Type B pancreatic cell (in vitro differentiated cells): ENCODE results near the gene SLC8B1. TPM values are rescaled to one million over a fixed set of nuclear protein-coding genes. Genes with fewer than 3 reads are reported as not detected.

Experiments
- DNase-seq: peaks from one replicate; pipeline ENCODE4 v3.0.0; 2021; ENCODE audit warnings: mixed read lengths; ENCODE audit not compliant: unreplicated experiment; ENCODE audit errors: extremely low spot score
- H3K27ac Mint-ChIP-seq: 2 replicates; pipeline ENCODE4 v1.8.0; 2021; ENCODE audit warnings: mild to moderate bottlenecking, mixed read lengths
- H3K27me3 Mint-ChIP-seq: 2 replicates; pipeline ENCODE4 v1.8.0; 2021; ENCODE audit warnings: mixed read lengths
- H3K36me3 Mint-ChIP-seq: 2 replicates; pipeline ENCODE4 v1.8.0; 2021; ENCODE audit warnings: mixed read lengths
- H3K4me1 Mint-ChIP-seq: one replicate; pipeline ENCODE4 v1.8.0; 2021; ENCODE audit warnings: mixed read lengths; ENCODE audit not compliant: unreplicated experiment
- H3K4me3 Mint-ChIP-seq: 2 replicates; pipeline ENCODE4 v1.8.0; 2021; ENCODE audit warnings: mild to moderate bottlenecking, mixed read lengths
- H3K9me3 Mint-ChIP-seq: 2 replicates; pipeline ENCODE4 v1.8.0; 2021; ENCODE audit warnings: mixed read lengths
- CTCF ChIP-seq: fragments of 200-600 bp; sonication (generic); conservative IDR thresholded peaks from 2 replicates; pipeline ENCODE4 v1.5.0; 2021; ENCODE audit warnings: antibody characterized with exemption, mild to moderate bottlenecking
- total RNA-seq: library from RNA; stranded (reverse); gene quantifications from 2 replicates; pipeline ENCODE4 v1.2.1, GENCODE V29; 2021; ENCODE audit warnings: low replicate concordance

SLC8B1 gene
- total RNA-seq, 1 donor from 2014 or later: 29.6 TPM

GRCh38 chr12:113278141-113278540 lies 56.8 kb downstream of the SLC8B1 start:
- no peak for TF ChIP-seq CTCF
- no peak for DNase-seq
- no peak overlapping the region for H3K4me3 Mint-ChIP-seq
- H3K4me1 Mint-ChIP-seq: no peaks in the 10 kb centered on the region
- no peaks in the 10 kb centered on the region for H3K27me3 Mint-ChIP-seq
- no peak overlapping the region for H3K27ac Mint-ChIP-seq
- peaks cover 18% of the 10 kb centered on the region for H3K36me3 Mint-ChIP-seq
- no peaks in the 10 kb centered on the region for H3K9me3 Mint-ChIP-seq

- Mint-ChIP-seq H3K27me3 (no peaks in the 10 kb centered on the region), H3K27ac (no peak overlapping the region), H3K36me3 (peaks cover 18% of the 10 kb centered on the region), H3K4me1 (no peaks in the 10 kb centered on the region), H3K4me3 (no peak overlapping the region), H3K9me3 (no peaks in the 10 kb centered on the region)
- no peak for DNase-seq
- TF ChIP-seq CTCF: no peak
Observed at GRCh38 chr12:113277511-113277910, 57.4 kb downstream of the SLC8B1 start.

- no peak for TF ChIP-seq CTCF
- Mint-ChIP-seq H3K4me3 (no peak overlapping the region), H3K9me3 (no peaks in the 10 kb centered on the region), H3K27ac (no peak overlapping the region), H3K4me1 (no peaks in the 10 kb centered on the region), H3K27me3 (no peaks in the 10 kb centered on the region), H3K36me3 (peaks cover 18% of the 10 kb centered on the region)
- no peak for DNase-seq
Observed at GRCh38 chr12:113276946-113277500, 57.9 kb downstream of the SLC8B1 start.

- TF ChIP-seq CTCF: no peak
Observed at GRCh38 chr12:113276306-113276705, 58.6 kb downstream of the SLC8B1 start.

GRCh38 chr12:113274848-113275247 lies 60.1 kb downstream of the SLC8B1 start:
- no peak for TF ChIP-seq CTCF
- H3K27me3 Mint-ChIP-seq: no peaks in the 10 kb centered on the region
- no peaks in the 10 kb centered on the region for H3K9me3 Mint-ChIP-seq
- H3K36me3 Mint-ChIP-seq: peaks cover 14% of the 10 kb centered on the region
- H3K4me3 Mint-ChIP-seq: no peak overlapping the region
- no peak for DNase-seq
- H3K27ac Mint-ChIP-seq: no peak overlapping the region
- no peaks in the 10 kb centered on the region for H3K4me1 Mint-ChIP-seq

More at GRCh38 chr12:113276306-113276705, 58.6 kb downstream of the SLC8B1 start:
- Mint-ChIP-seq H3K27me3 (no peaks in the 10 kb centered on the region), H3K4me1 (no peaks in the 10 kb centered on the region), H3K36me3 (peaks cover 18% of the 10 kb centered on the region), H3K9me3 (no peaks in the 10 kb centered on the region), H3K27ac (no peak overlapping the region), H3K4me3 (no peak overlapping the region)
- DNase-seq: no peak
